IgD-negative memory B cell (primary cell): Measurements from ENCODE around the gene EMC10. TPM values are rescaled to one million over a fixed set of nuclear protein-coding genes. Genes with fewer than 3 reads are reported as not detected.

ENCODE experiments used
- H3K27ac Mint-ChIP-seq, 3 donors: one replicate each; pipeline ENCODE4 v1.8.0; 2020 to 2022; ENCODE audit warnings: mild to moderate bottlenecking in 3 of 3, mixed read lengths in 3 of 3, moderate library complexity in 1 of 3
- H3K27me3 Mint-ChIP-seq: one replicate; pipeline ENCODE4 v1.8.0; 2021; ENCODE audit warnings: mixed read lengths
- H3K36me3 Mint-ChIP-seq: one replicate; pipeline ENCODE4 v1.8.0; 2020; ENCODE audit warnings: mild to moderate bottlenecking, mixed read lengths
- H3K4me1 Mint-ChIP-seq, 3 donors: one replicate each; pipeline ENCODE4 v1.8.0; 2020 to 2022; ENCODE audit warnings: mixed read lengths in 3 of 3, mild to moderate bottlenecking in 1 of 3
- H3K4me3 Mint-ChIP-seq, 4 donors: one replicate each; pipeline ENCODE4 v1.8.0; 2020 to 2022; ENCODE audit warnings: mild to moderate bottlenecking in 4 of 4, mixed read lengths in 4 of 4, moderate library complexity in 3 of 4
- H3K9me3 Mint-ChIP-seq, 3 donors: one replicate each; pipeline ENCODE4 v1.8.0; 2020 to 2021; ENCODE audit warnings: mixed read lengths in 3 of 3, mild to moderate bottlenecking in 1 of 3
- polyA plus RNA-seq: library from polyadenylated mRNA; unstranded; fragments of 300-500 nt; fragmentation: Illumina TruSeq; gene quantifications from one replicate; pipeline ENCODE4 v1.2.3, GENCODE V29; 2021

Gene EMC10
- 8.7 TPM for polyA plus RNA-seq

DNA sequence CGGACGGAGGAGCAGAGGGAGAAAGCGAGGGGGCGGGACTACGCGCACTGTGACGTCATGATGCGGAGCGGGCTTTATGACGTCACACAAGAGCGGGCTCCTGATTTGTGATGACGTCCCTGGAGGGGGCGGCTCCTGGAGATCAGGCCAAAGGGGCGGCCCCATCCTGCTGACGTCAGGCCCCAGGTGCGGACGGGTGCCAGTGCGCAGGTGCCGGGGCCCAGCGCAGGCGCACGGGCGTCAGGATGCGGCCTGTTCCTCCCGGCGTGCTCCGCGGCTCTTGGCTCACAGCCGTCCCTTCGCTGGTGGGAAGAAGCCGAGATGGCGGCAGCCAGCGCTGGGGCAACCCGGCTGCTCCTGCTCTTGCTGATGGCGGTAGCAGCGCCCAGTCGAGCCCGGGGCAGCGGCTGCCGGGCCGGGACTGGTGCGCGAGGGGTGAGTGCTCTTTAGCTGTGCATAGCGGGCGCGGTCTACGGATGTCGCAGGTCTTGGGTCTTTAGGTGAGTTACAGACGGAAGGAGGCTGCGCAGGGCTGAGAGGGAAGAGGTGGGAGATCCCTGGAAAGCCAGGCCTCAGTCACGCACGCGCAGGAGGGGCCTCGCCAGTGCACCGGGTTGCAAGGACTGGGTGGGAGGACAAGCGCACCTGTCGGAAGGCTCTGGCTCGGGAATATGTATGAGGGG lies at the start of gene EMC10, which contains the start of gene GARIN5A:
Gene EMC10 (plus strand): TSS at position 284 of the 683 bp plus-strand sequence. CDS start 38 bp downstream, at position 322.
Gene GARIN5A (minus strand): TSS at position 625 of the 683 bp plus-strand sequence. CDS start 460 bp downstream, at position 165.
- Mint-ChIP-seq H3K4me1 (peaks cover 8 to 14% (median 11%) of the 10 kb centered on the region in 3 donors), H3K36me3 (peaks cover 2% of the 10 kb centered on the region), H3K4me3 (peak within 1 kb of the TSS; percentile 94 to 100 (median 98)), H3K27ac (peak within 1 kb of the TSS; percentile 96 to 98 (median 98)), H3K9me3 (no peaks in the 10 kb centered on the region), H3K27me3 (no peaks in the 10 kb centered on the region)

GRCh38 chr19:50427318-50427925 lies 48.9 kb upstream of the EMC10 start:
- Mint-ChIP-seq H3K4me1 (peaks cover 21 to 34% (median 31%) of the 10 kb centered on the region in 3 donors), H3K27ac (peak overlapping the region; percentile 76 to 100 (median 97)), H3K27me3 (no peaks in the 10 kb centered on the region), H3K4me3 (peak overlapping the region; percentile 30 to 90 (median 79)), H3K36me3 (no peaks in the 10 kb centered on the region), H3K9me3 (no peaks in the 10 kb centered on the region)

- Mint-ChIP-seq H3K36me3 (no peaks in the 10 kb centered on the region), H3K4me1 (peaks cover 24 to 38% (median 31%) of the 10 kb centered on the region in 3 donors), H3K27me3 (no peaks in the 10 kb centered on the region), H3K9me3 (no peaks in the 10 kb centered on the region), H3K4me3 (peak overlapping the region; percentile 21 to 90 (median 79)), H3K27ac (peak overlapping the region; percentile 97 to 100 (median 100))
Observed at GRCh38 chr19:50427997-50428425, 48.3 kb upstream of the EMC10 start.

DNA sequence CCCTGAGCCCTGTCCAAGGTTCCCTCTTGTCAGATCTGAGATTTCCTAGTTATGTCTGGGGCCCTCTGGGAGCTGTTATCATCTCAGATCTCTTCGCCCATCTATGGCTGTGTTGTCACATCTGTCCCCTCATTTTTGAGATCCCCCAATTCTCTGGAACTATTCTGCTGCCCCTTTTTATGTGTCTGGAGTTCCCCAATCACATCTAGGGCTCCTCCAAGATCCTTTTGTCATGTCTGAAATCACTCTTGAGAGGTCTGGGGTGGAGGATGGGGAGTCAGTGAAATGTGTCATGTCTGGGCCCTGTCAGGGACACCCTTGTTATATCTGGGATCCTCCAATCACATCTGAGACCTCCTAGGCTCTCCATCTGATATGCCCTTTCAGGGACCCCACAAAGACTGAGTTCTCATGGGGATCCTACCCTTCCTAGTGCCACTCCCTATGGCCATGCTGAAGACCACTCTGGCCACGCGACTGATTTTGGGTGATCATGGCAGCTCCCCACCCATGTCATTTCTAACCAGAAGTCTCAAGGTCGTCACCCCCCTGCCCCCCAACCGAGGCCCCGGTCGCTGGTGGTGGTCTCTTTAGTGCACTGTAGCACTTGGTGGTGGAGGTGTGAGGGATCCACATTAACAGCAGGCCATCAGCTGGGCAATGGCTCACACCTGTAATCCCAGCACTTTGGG lies 47.4 kb upstream of the EMC10 start:
- no peaks in the 10 kb centered on the region for H3K27me3 Mint-ChIP-seq
- H3K9me3 Mint-ChIP-seq = no peaks in the 10 kb centered on the region
- H3K36me3 Mint-ChIP-seq = no peaks in the 10 kb centered on the region
- H3K4me1 Mint-ChIP-seq = peaks cover 25 to 39% (median 34%) of the 10 kb centered on the region in 3 donors
- peak overlapping the region; percentile 97 to 100 (median 100) for H3K27ac Mint-ChIP-seq
- H3K4me3 Mint-ChIP-seq = peak overlapping the region; percentile 13 to 90 (median 53)

DNA sequence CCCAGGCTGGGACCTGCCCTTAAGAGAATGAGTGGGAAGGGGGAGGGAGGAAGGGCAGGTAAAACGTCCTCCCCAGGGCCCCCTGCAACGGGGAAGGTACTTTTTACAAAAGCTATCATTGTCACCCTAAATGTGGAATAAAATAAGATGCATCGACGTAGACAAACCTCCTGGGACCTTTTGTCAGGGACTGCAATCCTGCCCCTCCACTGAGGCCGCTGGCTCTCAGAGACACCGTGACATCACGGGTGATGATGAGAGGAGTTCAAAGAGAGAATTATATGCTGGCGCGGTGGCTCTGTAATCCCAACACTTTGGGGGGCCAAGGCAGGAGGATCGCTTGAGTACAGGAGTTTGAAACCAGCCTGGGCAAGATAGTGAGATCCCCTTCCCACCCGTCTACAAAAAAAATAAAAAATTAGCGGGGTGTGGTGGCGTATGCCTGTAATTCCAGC lies 45.4 kb upstream of the EMC10 start:
- H3K36me3 Mint-ChIP-seq = no peaks in the 10 kb centered on the region
- no peaks in the 10 kb centered on the region for H3K9me3 Mint-ChIP-seq
- peak overlapping the region; percentile 90 to 96 (median 91) for H3K4me3 Mint-ChIP-seq
- H3K27me3 Mint-ChIP-seq = no peaks in the 10 kb centered on the region
- peaks cover 30 to 44% (median 39%) of the 10 kb centered on the region in 3 donors for H3K4me1 Mint-ChIP-seq
- peak overlapping the region; percentile 97 to 100 (median 100) for H3K27ac Mint-ChIP-seq

GRCh38 chr19:50431343-50432220 lies 44.7 kb upstream of the EMC10 start:
- Mint-ChIP-seq H3K4me3 (peak overlapping the region; percentile 90 to 96 (median 91)), H3K27ac (peak overlapping the region; percentile 97 to 100 (median 100)), H3K9me3 (no peaks in the 10 kb centered on the region), H3K36me3 (no peaks in the 10 kb centered on the region), H3K27me3 (no peaks in the 10 kb centered on the region), H3K4me1 (peaks cover 30 to 44% (median 39%) of the 10 kb centered on the region in 3 donors)

GRCh38 chr19:50432221-50433028 lies 43.9 kb upstream of the EMC10 start, which contains the start of gene MYBPC2:
Gene MYBPC2, plus strand, starts transcription at chr19:50432892. Its CDS starts 62 bp downstream, at chr19:50432954.
- peaks cover 30 to 44% (median 41%) of the 10 kb centered on the region in 3 donors for H3K4me1 Mint-ChIP-seq
- no peaks in the 10 kb centered on the region for H3K36me3 Mint-ChIP-seq
- H3K4me3 Mint-ChIP-seq = peak within 1 kb of the TSS; percentile 90 to 96 (median 91)
- no peaks in the 10 kb centered on the region for H3K9me3 Mint-ChIP-seq
- H3K27ac Mint-ChIP-seq = peak within 1 kb of the TSS; percentile 97 to 100 (median 100)
- no peaks in the 10 kb centered on the region for H3K27me3 Mint-ChIP-seq

DNA sequence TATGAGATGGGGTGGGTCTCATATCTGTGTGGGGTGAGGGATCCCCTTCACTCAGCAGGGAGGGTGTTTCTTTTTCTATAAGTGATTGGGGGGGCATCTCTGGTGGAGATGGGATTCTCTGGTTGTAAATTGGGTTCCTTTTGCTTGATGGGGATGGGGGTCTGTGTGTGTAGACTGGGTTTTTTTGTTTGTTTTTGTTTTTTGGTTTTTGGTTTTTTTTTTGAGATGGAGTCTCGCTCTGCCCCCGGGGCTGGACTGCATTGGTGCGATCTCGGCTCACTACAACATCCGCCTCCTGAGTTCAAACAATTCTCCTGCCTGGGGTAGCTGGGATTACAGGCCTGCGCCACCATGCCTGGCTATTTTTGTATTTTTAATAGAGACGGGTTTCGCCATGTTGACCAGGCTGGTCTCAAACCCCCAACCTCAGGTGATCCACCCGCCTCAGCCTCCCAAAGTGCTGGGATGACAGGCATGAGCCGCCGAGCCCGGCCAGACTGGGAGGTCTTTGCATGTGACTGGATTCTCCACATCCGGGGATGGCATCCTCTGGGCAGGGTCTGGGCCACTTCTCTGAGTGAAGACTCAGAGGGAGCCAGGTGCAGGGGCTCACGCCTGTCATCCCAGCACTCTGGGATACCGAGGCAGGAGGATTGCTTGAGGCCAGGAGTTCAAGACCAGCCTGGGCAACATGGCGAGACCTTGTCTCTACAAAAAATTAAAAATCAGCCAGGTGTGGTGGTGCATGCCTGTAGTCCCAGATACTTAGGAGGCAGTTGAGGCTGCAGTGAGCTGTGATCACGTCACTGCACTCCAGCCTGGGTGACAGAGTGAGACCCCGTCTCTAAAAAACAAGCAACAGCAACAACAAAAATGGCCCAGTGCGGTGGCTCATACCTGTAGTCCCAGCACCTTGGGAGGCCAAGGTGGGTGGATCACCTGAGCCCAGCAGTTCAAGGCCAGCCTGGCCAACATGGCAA lies 42.8 kb upstream of the EMC10 start:
- H3K27ac Mint-ChIP-seq = peak overlapping the region; percentile 89 to 95 (median 95)
- no peaks in the 10 kb centered on the region for H3K27me3 Mint-ChIP-seq
- peaks cover 30 to 42% (median 37%) of the 10 kb centered on the region in 3 donors for H3K4me1 Mint-ChIP-seq

DNA sequence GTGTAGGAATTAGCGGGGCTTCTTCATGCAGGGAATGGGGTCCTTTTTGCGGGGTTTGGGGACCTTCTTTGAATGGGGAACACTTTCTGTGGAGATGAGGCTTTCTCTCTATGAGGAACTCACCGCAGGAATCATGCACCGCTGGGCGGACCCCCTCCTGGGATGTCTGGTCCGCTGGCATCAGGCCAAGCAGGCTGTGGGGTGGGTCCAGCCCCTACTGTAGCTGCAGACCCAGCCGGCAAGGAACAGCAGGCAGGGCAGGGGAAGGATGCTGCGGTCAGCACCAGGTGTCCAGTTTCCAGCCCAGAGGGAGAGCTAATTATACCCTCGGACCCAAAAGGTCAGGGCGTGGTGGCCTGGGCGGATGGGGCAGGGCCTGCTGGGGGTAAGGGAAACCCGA lies 41.8 kb upstream of the EMC10 start:
- Mint-ChIP-seq H3K27me3 (no peaks in the 10 kb centered on the region), H3K27ac (peak overlapping the region in 2 of 3 donors; percentile 95), H3K9me3 (no peaks in the 10 kb centered on the region), H3K4me3 (peak overlapping the region; percentile 52 to 91 (median 88)), H3K4me1 (peaks cover 25 to 35% (median 32%) of the 10 kb centered on the region in 3 donors), H3K36me3 (no peaks in the 10 kb centered on the region)

More for the DNA sequence above, 42.8 kb upstream of the EMC10 start:
- H3K36me3 Mint-ChIP-seq = no peaks in the 10 kb centered on the region
- no peaks in the 10 kb centered on the region for H3K9me3 Mint-ChIP-seq
- peak overlapping the region; percentile 78 to 94 (median 88) for H3K4me3 Mint-ChIP-seq

DNA sequence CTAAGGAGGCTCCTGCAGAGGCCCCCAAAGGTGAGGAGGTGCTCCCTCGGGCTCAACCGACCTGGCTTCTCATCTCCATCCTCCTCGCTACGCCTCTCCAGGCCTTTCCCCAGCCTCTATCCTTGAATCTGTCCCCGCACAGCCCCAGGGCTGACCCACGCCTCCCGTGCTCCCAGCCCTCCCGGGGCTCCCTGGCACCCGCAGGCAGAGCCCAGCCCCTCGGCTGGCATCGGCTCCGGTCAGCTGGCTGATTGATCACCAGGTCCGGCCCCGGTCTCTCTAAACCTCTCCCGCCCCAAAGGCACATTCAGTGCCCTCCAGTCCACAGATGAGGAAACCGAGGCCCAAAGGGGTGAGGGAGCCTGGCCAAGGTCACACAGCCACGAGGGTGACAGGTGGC lies 41.1 kb upstream of the EMC10 start:
- H3K4me1 Mint-ChIP-seq = peaks cover 22 to 30% (median 27%) of the 10 kb centered on the region in 3 donors
- H3K27ac Mint-ChIP-seq = peak overlapping the region in 1 of 3 donors; percentile 10
- H3K36me3 Mint-ChIP-seq = no peaks in the 10 kb centered on the region
- no peaks in the 10 kb centered on the region for H3K27me3 Mint-ChIP-seq
- no peaks in the 10 kb centered on the region for H3K9me3 Mint-ChIP-seq
- H3K4me3 Mint-ChIP-seq = no peak overlapping the region

- peaks cover 21 to 29% (median 26%) of the 10 kb centered on the region in 3 donors for H3K4me1 Mint-ChIP-seq
- H3K27me3 Mint-ChIP-seq = no peaks in the 10 kb centered on the region
- no peaks in the 10 kb centered on the region for H3K36me3 Mint-ChIP-seq
- peak overlapping the region in 1 of 3 donors; percentile 10 for H3K27ac Mint-ChIP-seq
- H3K4me3 Mint-ChIP-seq = no peak overlapping the region
- H3K9me3 Mint-ChIP-seq = no peaks in the 10 kb centered on the region
Observed at GRCh38 chr19:50435627-50436026, 40.7 kb upstream of the EMC10 start.

DNA sequence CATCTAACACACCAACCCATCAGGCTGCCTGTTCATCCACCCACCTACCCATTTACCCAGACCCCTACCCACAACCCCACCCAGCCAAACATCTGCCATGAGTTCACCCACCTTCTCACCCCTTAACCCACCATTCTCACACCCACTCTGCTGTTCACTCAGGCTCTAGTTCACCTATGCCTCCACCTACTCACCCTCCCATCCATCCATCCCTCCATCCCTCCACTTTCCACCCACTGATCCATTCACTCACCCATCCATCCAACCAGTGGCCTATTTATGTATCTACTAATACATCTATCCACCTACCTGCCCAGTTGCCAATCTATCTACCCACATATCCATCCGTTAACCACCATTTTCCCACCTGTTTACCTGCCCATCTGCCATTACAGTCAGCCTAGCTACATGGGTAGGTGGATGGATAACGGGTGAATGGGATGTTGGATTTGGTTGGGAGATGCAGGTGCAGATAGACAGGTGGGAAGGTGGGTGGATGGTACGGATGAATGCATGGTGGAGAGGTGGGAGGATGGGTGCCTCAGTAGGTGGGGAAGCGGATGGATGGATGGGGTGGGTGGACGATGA lies 38.4 kb upstream of the EMC10 start:
- no peaks in the 10 kb centered on the region for H3K36me3 Mint-ChIP-seq
- H3K27me3 Mint-ChIP-seq = no peaks in the 10 kb centered on the region
- peaks cover 12 to 17% (median 17%) of the 10 kb centered on the region in 3 donors for H3K4me1 Mint-ChIP-seq
- H3K27ac Mint-ChIP-seq = peak overlapping the region in 1 of 3 donors; percentile 50
- no peak overlapping the region for H3K4me3 Mint-ChIP-seq
- H3K9me3 Mint-ChIP-seq = no peaks in the 10 kb centered on the region
